K562 (cell line): Measurements from ENCODE around the gene TRIM26. TPM values are rescaled to one million over a fixed set of nuclear protein-coding genes. Genes with fewer than 3 reads are reported as not detected.

Experiments used
- ATAC-seq: fragments of 200-7000 bp; cut with Tn5 transposase; 3 replicates; pipeline ENCODE4 v1.9.1; 2020; ENCODE audit warnings: moderate library complexity
- BruUV-seq: library from RNA; stranded (reverse); fragments of 400-500 nt; replicated peaks from 2 replicates; lab custom pipeline; 2021; lab: Mats Ljungman, UMichigan
- CTCF ChIA-PET: fragments of 300-600 bp; formaldehyde crosslinking; extraction: SDS; loops from one replicate; lab custom pipeline; 2021; ENCODE audit warnings: low intra/inter-chr PET ratio; lab: Yijun Ruan, JAX
- POLR2A ChIA-PET: fragments of 300-600, 350-650 bp; sonication (Branson Sonifier 250); formaldehyde crosslinking; extraction: SDS; loops from one replicate; lab custom pipeline; 2021; ENCODE audit warnings: antibody characterized with exemption, inconsistent platforms; lab: Yijun Ruan, JAX
- DNase-seq, 4 experiments: peaks; one replicate each; pipeline versions ENCODE4 v3.0.0 to v3.0.0-alpha.2; 2011 to 2018; ENCODE audit warnings: low spot score in 3 of 4, mixed read lengths in 3 of 4; ENCODE audit errors: extremely low read depth in 1 of 4
- FAIRE-seq: peaks from 2 replicates; lab custom pipeline; 2011; peaks lifted over from hg19 to GRCh38; lab: Jason Lieb, UNC
- H2AFZ ChIP-seq: 2 replicates; pipeline ENCODE4 v1.6.0; 2011; ENCODE audit warnings: low read depth, low read length, control low read depth, inconsistent platforms
- H3K27ac ChIP-seq: fragments of 200-600 bp; 3 replicates; pipeline ENCODE4 v1.8.0; 2011; ENCODE audit warnings: low read depth, mild to moderate bottlenecking, control low read depth, inconsistent platforms, low read length, moderate library complexity, mixed read lengths; ENCODE audit errors: extremely low read depth
- H3K27me3 ChIP-seq, 2 experiments: fragments of 300-600 bp in 1 of 2; 2 replicates in 1 of 2; 3 replicates in 1 of 2; pipeline versions ENCODE4 v1.6.0 to v1.8.0; 2011; ENCODE audit warnings: inconsistent platforms in 2 of 2, low read length in 2 of 2, mild to moderate bottlenecking in 1 of 2, mixed read lengths in 1 of 2, moderate library complexity in 1 of 2; ENCODE audit not compliant: control insufficient read depth in 2 of 2, insufficient read depth in 2 of 2
- H3K36me3 ChIP-seq: fragments of 300-600 bp; 3 replicates; pipeline ENCODE4 v1.8.0; 2011; ENCODE audit warnings: mild to moderate bottlenecking, low read length, inconsistent platforms; ENCODE audit not compliant: control insufficient read depth, insufficient read depth
- H3K4me1 ChIP-seq, 2 experiments: fragments of 200-600 bp in 1 of 2; replicated peaks in 1 of 2; 2 replicates in 1 of 2; 3 replicates in 1 of 2; pipeline versions ENCODE4 v1.5.1 to v1.8.0; 2011; ENCODE audit warnings: inconsistent platforms in 2 of 2, low read length in 2 of 2, mild to moderate bottlenecking in 1 of 2, mixed read lengths in 1 of 2, moderate library complexity in 1 of 2; ENCODE audit not compliant: control insufficient read depth in 2 of 2, insufficient read depth in 2 of 2
- H3K4me2 ChIP-seq: 2 replicates; pipeline ENCODE4 v1.6.1; 2011; ENCODE audit warnings: low read length, control low read depth, inconsistent platforms, mixed read lengths; ENCODE audit not compliant: insufficient read depth
- H3K4me3 ChIP-seq: fragments of 200-600 bp; sonication (generic), shearing (Covaris generic); 2 replicates; pipeline ENCODE4 v1.5.1; 2016; ENCODE audit warnings: control low read depth, inconsistent platforms
- H3K79me2 ChIP-seq: fragments of 200-600 bp; 3 replicates; pipeline ENCODE4 v1.8.0; 2011; ENCODE audit warnings: low read length, inconsistent platforms; ENCODE audit not compliant: control insufficient read depth, insufficient read depth
- H3K9ac ChIP-seq, 2 experiments: 2 replicates each; pipeline versions ENCODE4 v1.6.0 to v1.6.1; 2011; ENCODE audit warnings: low read depth in 2 of 2, low read length in 2 of 2, control low read depth in 1 of 2, inconsistent platforms in 1 of 2, mild to moderate bottlenecking in 1 of 2, mixed read lengths in 1 of 2; ENCODE audit not compliant: insufficient read depth in 1 of 2
- H3K9me1 ChIP-seq: one replicate; pipeline ENCODE4 v1.6.0; 2011; ENCODE audit warnings: inconsistent platforms, mild to moderate bottlenecking, low read length, moderate library complexity; ENCODE audit not compliant: control insufficient read depth, insufficient read depth
- H3K9me3 ChIP-seq: replicated peaks from 2 replicates; pipeline ENCODE4 v1.5.1; 2011; ENCODE audit warnings: low read depth, low read length, inconsistent platforms; ENCODE audit not compliant: control insufficient read depth, insufficient read depth
- H4K20me1 ChIP-seq: replicated peaks from 2 replicates; pipeline ENCODE4 v1.6.1; 2011; ENCODE audit warnings: low read length, inconsistent platforms, mixed read lengths; ENCODE audit not compliant: control insufficient read depth, insufficient read depth
- AFF4 ChIP-seq: sonication (generic); formaldehyde crosslinking; IDR thresholded peaks from 2 replicates; pipeline ENCODE4 v1.8.0; 2023; ENCODE audit warnings: mild to moderate bottlenecking, missing genetic modification reagents
- ELF2 ChIP-seq: fragments of 250-450 bp; sonication (Bioruptor Pico); IDR thresholded peaks from 2 replicates; pipeline ENCODE4 v1.5.0; 2021; ENCODE audit warnings: mild to moderate bottlenecking
- PPARD ChIP-seq: fragments of 250-450 bp; sonication (Bioruptor Pico); IDR thresholded peaks from 2 replicates; pipeline ENCODE4 v1.8.0; 2022; ENCODE audit warnings: inconsistent platforms, mild to moderate bottlenecking, moderate library complexity
- TAF1 ChIP-seq: IDR thresholded peaks from 2 replicates; pipeline ENCODE4 v1.6.1; 2011; ENCODE audit warnings: mild to moderate bottlenecking, low read length, moderate library complexity; ENCODE audit not compliant: insufficient read depth, control insufficient read depth, severe bottlenecking; ENCODE audit errors: extremely low read depth
- ZFPM2 ChIP-seq: fragments of 250-450 bp; sonication (Bioruptor Pico); IDR thresholded peaks from 2 replicates; pipeline ENCODE4 v1.5.1; 2022; ENCODE audit warnings: mild to moderate bottlenecking
- ZNF165 ChIP-seq: fragments of 250-450 bp; sonication (Bioruptor Pico); IDR thresholded peaks from 2 replicates; pipeline ENCODE4 v1.4.0; 2020; ENCODE audit warnings: borderline replicate concordance
- ZNF347 ChIP-seq: fragments of 450-650 bp; formaldehyde crosslinking; IDR thresholded peaks from 2 replicates; pipeline ENCODE4 v1.4.0; 2020; ENCODE audit warnings: low read depth, mild to moderate bottlenecking, moderate library complexity
- ZNF384 ChIP-seq: IDR thresholded peaks from 2 replicates; pipeline ENCODE4 v1.6.1; 2012; ENCODE audit warnings: low read depth, low read length, improper control_type of control experiment
- ZNF584 ChIP-seq: fragments of 200-800 bp; sonication (Bioruptor generic); IDR thresholded peaks from 2 replicates; pipeline ENCODE4 v1.6.1; 2016; ENCODE audit warnings: low read depth, mild to moderate bottlenecking, missing genetic modification characterization, missing compliant biosample characterization
- WGBS: fragments of 100-300 bp; shearing (Covaris generic); methylation state at CpG from one replicate; pipeline ENCODE4 v1.1.6; 2016; ENCODE audit warnings: low coverage, mixed read lengths; ENCODE audit not compliant: insufficient coverage; ENCODE audit errors: missing lambda C conversion rate; 5-methylcytosine and 5-hydroxymethylcytosine counted together
- in situ Hi-C: fragments of 300-500 bp; cut with MboI; formaldehyde crosslinking; loops from 4 replicates; pipeline ENCODE4 v1.15.0; 2018; ENCODE audit warnings: inconsistent platforms, mixed read lengths
- intact Hi-C: fragments of 100-400 bp; cut with micrococcal nuclease; formaldehyde crosslinking; loops from 2 replicates; pipeline ENCODE4 v1.14.2; 2022
- polyA plus RNA-seq, 8 experiments: library from polyadenylated mRNA; depleted of rRNA in 4 of 8; stranded (reverse) in 5 of 8; unstranded in 3 of 8; fragments of >200 nt; fragmentation: Nextera tagmentation in 2 of 8; fragmentation: Illumina TruSeq in 1 of 8; extraction: Ambion mirVana in 2 of 8; extraction: Trizol in 1 of 8; gene quantifications; 2 replicates each; pipeline versions ENCODE4 v1.2.1 to v1.2.3, GENCODE V29; 2011 to 2014; ENCODE audit warnings: inconsistent platforms in 1 of 8, missing spikeins in 1 of 8
- total RNA-seq, 7 experiments: library from RNA; depleted of rRNA in 6 of 7; stranded (reverse); fragments of >200 nt in 6 of 7; fragmentation: Illumina TruSeq in 2 of 7; extraction: Trizol in 2 of 7; gene quantifications; 2 replicates each; pipeline versions ENCODE4 v1.2.1 to v1.2.3, GENCODE V29; 2011 to 2021; ENCODE audit warnings: low replicate concordance in 1 of 7
- TF ChIP-seq, protein P1 (sequence below): IDR thresholded peaks from 2 replicates; pipeline ENCODE4 v1.6.1; 2014; ENCODE audit warnings: antibody characterized with exemption
- TF ChIP-seq, protein P2 (sequence below): fragments of 450-650 bp; IDR thresholded peaks from one replicate; pipeline ENCODE4 v1.6.1; 2018; ENCODE audit warnings: mild to moderate bottlenecking, moderate library complexity; ENCODE audit not compliant: partially characterized antibody

Gene TRIM26
- total and polyA plus RNA-seq, 9 of the 15 experiments (the other 6 are each of a cell fraction or from before 2014, with no cell fraction given) = 0.80 to 5.0 (median 2.8) TPM

GRCh38 chr6:30195951-30196350, 17.3 kb downstream of the TRIM26 start (continued):
- TF ChIP-seq ZNF165 (no peak), TAF1 (no peak)
- TF ChIP-seq, protein P1, sequence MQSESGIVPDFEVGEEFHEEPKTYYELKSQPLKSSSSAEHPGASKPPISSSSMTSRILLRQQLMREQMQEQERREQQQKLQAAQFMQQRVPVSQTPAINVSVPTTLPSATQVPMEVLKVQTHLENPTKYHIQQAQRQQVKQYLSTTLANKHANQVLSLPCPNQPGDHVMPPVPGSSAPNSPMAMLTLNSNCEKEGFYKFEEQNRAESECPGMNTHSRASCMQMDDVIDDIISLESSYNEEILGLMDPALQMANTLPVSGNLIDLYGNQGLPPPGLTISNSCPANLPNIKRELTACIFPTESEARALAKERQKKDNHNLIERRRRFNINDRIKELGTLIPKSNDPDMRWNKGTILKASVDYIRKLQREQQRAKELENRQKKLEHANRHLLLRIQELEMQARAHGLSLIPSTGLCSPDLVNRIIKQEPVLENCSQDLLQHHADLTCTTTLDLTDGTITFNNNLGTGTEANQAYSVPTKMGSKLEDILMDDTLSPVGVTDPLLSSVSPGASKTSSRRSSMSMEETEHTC = no peak

GRCh38 chr6:30194797-30195690, 18.2 kb downstream of the TRIM26 start:
- ChIA-PET POLR2A (interaction anchor here (0.6 to 1.2 kb wide), 3 partner anchors 9 to 15 kb away, joined by 3 to 4 read pairs (median 3); no protein-coding TSS in a partner anchor), CTCF (no interaction called here)
- intact Hi-C loops = no loop called here
- Histone ChIP-seq H3K79me2 (no peaks in the 10 kb centered on the region), H3K4me3 (no peak overlapping the region), H3K9me3 (no peaks in the 10 kb centered on the region), H4K20me1 (no peaks in the 10 kb centered on the region; the same call in 1 of the 2 replicates), H3K27me3 (peaks cover 30 to 47% of the 10 kb centered on the region in 2 experiments), H3K9ac (no peak overlapping the region), H2AFZ (no peak overlapping the region), H3K36me3 (no peaks in the 10 kb centered on the region), H3K27ac (no peak overlapping the region), H3K4me2 (no peak overlapping the region), H3K9me1 (no peaks in the 10 kb centered on the region), H3K4me1 (peaks cover 0 to 10% of the 10 kb centered on the region in 2 experiments; a peak in 1 of 5 replicates)
- BruUV-seq = no TSS peak
- 27% methylated on average over 8 of the region's 8 CpGs for WGBS
- in situ Hi-C loops = no loop called here
- no peak for DNase-seq
- FAIRE-seq = no peak
- no peak; the same call in 1 of the 3 replicates for ATAC-seq
- TF ChIP-seq ZFPM2 (CRISPR knock-in tag) = no peak
- TF ChIP-seq AFF4 (CRISPR knock-in tag) = no peak
- no peak for TF ChIP-seq ZNF584 (CRISPR knock-in tag)
- TF ChIP-seq ZNF347 (CRISPR knock-in tag) = no peak
- TF ChIP-seq ELF2 (CRISPR knock-in tag) = no peak
- no peak for TF ChIP-seq ZNF384
- no peak for TF ChIP-seq PPARD (CRISPR knock-in tag)
- TF ChIP-seq, protein P2, sequence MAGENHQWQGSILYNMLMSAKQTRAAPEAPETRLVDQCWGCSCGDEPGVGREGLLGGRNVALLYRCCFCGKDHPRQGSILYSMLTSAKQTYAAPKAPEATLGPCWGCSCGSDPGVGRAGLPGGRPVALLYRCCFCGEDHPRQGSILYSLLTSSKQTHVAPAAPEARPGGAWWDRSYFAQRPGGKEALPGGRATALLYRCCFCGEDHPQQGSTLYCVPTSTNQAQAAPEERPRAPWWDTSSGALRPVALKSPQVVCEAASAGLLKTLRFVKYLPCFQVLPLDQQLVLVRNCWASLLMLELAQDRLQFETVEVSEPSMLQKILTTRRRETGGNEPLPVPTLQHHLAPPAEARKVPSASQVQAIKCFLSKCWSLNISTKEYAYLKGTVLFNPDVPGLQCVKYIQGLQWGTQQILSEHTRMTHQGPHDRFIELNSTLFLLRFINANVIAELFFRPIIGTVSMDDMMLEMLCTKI = no peak
